HEK293 (cell line): ENCODE measurements around the gene GSTM1.
"Not testable (repeated sequence)": the region's sequence is repeated elsewhere in the genome, so short reads cannot be mapped to it uniquely, and the experiment has no call there.

Experiments used
- CTCF ChIA-PET: fragments of 350-600 bp; formaldehyde crosslinking; extraction: SDS; loops from one replicate; lab custom pipeline; 2021; ENCODE audit warnings: antibody characterized with exemption; lab: Yijun Ruan, JAX
- POLR2A ChIA-PET: fragments of 300-600 bp; formaldehyde crosslinking; extraction: SDS; loops from one replicate; lab custom pipeline; 2020; ENCODE audit warnings: antibody characterized with exemption, inconsistent platforms; lab: Yijun Ruan, JAX
- H3K27ac ChIP-seq: fragments of 200-500 bp; sonication (Bioruptor generic); 2 replicates; pipeline ENCODE4 v1.5.1; 2014; ENCODE audit warnings: low read depth, low read length, control low read depth, inconsistent platforms; ENCODE audit errors: extremely low read depth
- H3K36me3 ChIP-seq, 2 experiments: fragments of 200-500 bp in 1 of 2; sonication (Bioruptor generic) in 1 of 2; 1 replicate in 1 of 2; 2 replicates in 1 of 2; pipeline ENCODE4 v1.5.1; 2014 to 2017; ENCODE audit warnings: inconsistent platforms in 2 of 2, low read length in 2 of 2; ENCODE audit not compliant: control insufficient read depth in 2 of 2, insufficient read depth in 1 of 2
- H3K4me1 ChIP-seq: fragments of 200-500 bp; sonication (Bioruptor generic); 2 replicates; pipeline ENCODE4 v1.5.1; 2014; ENCODE audit warnings: mild to moderate bottlenecking, low read length, inconsistent platforms; ENCODE audit not compliant: control insufficient read depth, insufficient read depth
- H3K4me3 ChIP-seq: 2 replicates; pipeline ENCODE4 v1.5.1; 2011; ENCODE audit warnings: low read depth, mild to moderate bottlenecking, control low read depth, low read length, moderate library complexity
- H3K9me3 ChIP-seq: fragments of 200-500 bp; sonication (Bioruptor generic); 2 replicates; pipeline ENCODE4 v1.5.1; 2014; ENCODE audit warnings: low read depth, low read length, inconsistent platforms; ENCODE audit not compliant: control insufficient read depth, insufficient read depth
- BCL6B ChIP-seq: fragments of 450-650 bp; formaldehyde crosslinking; IDR thresholded peaks from 2 replicates; pipeline ENCODE4 v1.5.1; 2017; ENCODE audit warnings: missing biosample characterization, missing genetic modification characterization
- GLI4 ChIP-seq: fragments of 450-650 bp; formaldehyde crosslinking; IDR thresholded peaks from 2 replicates; pipeline ENCODE4 v1.5.1; 2016; ENCODE audit warnings: missing biosample characterization, missing genetic modification characterization
- ZBTB17 ChIP-seq: fragments of 450-650 bp; formaldehyde crosslinking; IDR thresholded peaks from 2 replicates; pipeline ENCODE4 v1.5.1; 2016; ENCODE audit warnings: missing biosample characterization, missing genetic modification characterization
- ZBTB20 ChIP-seq: fragments of 450-650 bp; formaldehyde crosslinking; IDR thresholded peaks from 2 replicates; pipeline ENCODE4 v1.5.1; 2016; ENCODE audit warnings: missing biosample characterization, missing genetic modification characterization
- ZBTB26 ChIP-seq: fragments of 450-650 bp; formaldehyde crosslinking; optimal IDR thresholded peaks from 2 replicates; pipeline ENCODE3; 2016; ENCODE audit warnings: missing biosample characterization, mild to moderate bottlenecking, missing genetic modification characterization
- ZBTB48 ChIP-seq: fragments of 450-650 bp; formaldehyde crosslinking; IDR thresholded peaks from 2 replicates; pipeline ENCODE4 v1.5.1; 2016; ENCODE audit warnings: missing biosample characterization, missing genetic modification characterization
- ZNF146 ChIP-seq: fragments of 450-650 bp; formaldehyde crosslinking; IDR thresholded peaks from 2 replicates; pipeline ENCODE4 v1.5.1; 2016; ENCODE audit warnings: missing biosample characterization, missing genetic modification characterization
- ZNF155 ChIP-seq: fragments of 450-650 bp; formaldehyde crosslinking; IDR thresholded peaks from 2 replicates; pipeline ENCODE4 v1.5.1; 2016; ENCODE audit warnings: missing biosample characterization, missing genetic modification characterization
- ZNF2 ChIP-seq: fragments of 450-650 bp; formaldehyde crosslinking; IDR thresholded peaks from 2 replicates; pipeline ENCODE4 v1.5.1; 2016; ENCODE audit warnings: missing biosample characterization, missing genetic modification characterization
- ZNF23 ChIP-seq: fragments of 450-650 bp; formaldehyde crosslinking; IDR thresholded peaks from 2 replicates; pipeline ENCODE4 v1.5.1; 2016; ENCODE audit warnings: missing biosample characterization, missing genetic modification characterization, borderline replicate concordance
- ZNF624 ChIP-seq: fragments of 450-650 bp; formaldehyde crosslinking; IDR thresholded peaks from 2 replicates; pipeline ENCODE4 v1.5.1; 2017; ENCODE audit warnings: missing biosample characterization, missing genetic modification characterization
- TF ChIP-seq, protein P1 (sequence below): fragments of 450-650 bp; formaldehyde crosslinking; IDR thresholded peaks from 2 replicates; pipeline ENCODE4 v1.5.1; 2016; ENCODE audit warnings: missing biosample characterization, missing genetic modification characterization, borderline replicate concordance
- TF ChIP-seq, protein P2 (sequence below): fragments of 450-650 bp; formaldehyde crosslinking; IDR thresholded peaks from 2 replicates; pipeline ENCODE4 v1.5.0; 2017; ENCODE audit warnings: missing biosample characterization, missing genetic modification characterization, borderline replicate concordance
- TF ChIP-seq, protein P3 (sequence below): fragments of 450-650 bp; formaldehyde crosslinking; IDR thresholded peaks from 2 replicates; pipeline ENCODE4 v1.5.1; 2016; ENCODE audit warnings: missing biosample characterization, missing genetic modification characterization
- TF ChIP-seq, protein P4 (sequence below): fragments of 450-650 bp; formaldehyde crosslinking; IDR thresholded peaks from 2 replicates; pipeline ENCODE4 v1.5.1; 2016; ENCODE audit warnings: missing biosample characterization, missing genetic modification characterization, low read depth

Gene GSTM1

GRCh38 chr1:109659997-109660690, 27.5 kb upstream of the GSTM1 start:
- H3K4me1 ChIP-seq: no peaks in the 10 kb centered on the region
- no peaks in the 10 kb centered on the region for H3K9me3 ChIP-seq
- no peak overlapping the region for H3K4me3 ChIP-seq
- POLR2A ChIA-PET: interaction anchor here (0.9 kb wide), 1 partner anchor 112 kb away, joined by 3 read pairs; the partner anchor contains the start of gene GNAI3
- no peak overlapping the region for H3K27ac ChIP-seq
- no peaks in the 10 kb centered on the region for H3K36me3 ChIP-seq
- TF ChIP-seq ZBTB20 (tag by site-specific recombination) (no peak), BCL6B (tag by site-specific recombination) (peak; percentile 79; the same call in 1 of the 2 replicates), ZNF624 (tag by site-specific recombination) (no peak), ZNF2 (tag by site-specific recombination) (no peak), ZNF146 (no peak), ZNF155 (tag by site-specific recombination) (no peak), ZBTB26 (tag by site-specific recombination) (no peak), GLI4 (tag by site-specific recombination) (no peak), ZBTB17 (tag by site-specific recombination) (peak; percentile 45; the same call in 1 of the 2 replicates), ZBTB48 (tag by site-specific recombination) (no peak), ZNF23 (tag by site-specific recombination) (no peak)
- TF ChIP-seq, protein P1, sequence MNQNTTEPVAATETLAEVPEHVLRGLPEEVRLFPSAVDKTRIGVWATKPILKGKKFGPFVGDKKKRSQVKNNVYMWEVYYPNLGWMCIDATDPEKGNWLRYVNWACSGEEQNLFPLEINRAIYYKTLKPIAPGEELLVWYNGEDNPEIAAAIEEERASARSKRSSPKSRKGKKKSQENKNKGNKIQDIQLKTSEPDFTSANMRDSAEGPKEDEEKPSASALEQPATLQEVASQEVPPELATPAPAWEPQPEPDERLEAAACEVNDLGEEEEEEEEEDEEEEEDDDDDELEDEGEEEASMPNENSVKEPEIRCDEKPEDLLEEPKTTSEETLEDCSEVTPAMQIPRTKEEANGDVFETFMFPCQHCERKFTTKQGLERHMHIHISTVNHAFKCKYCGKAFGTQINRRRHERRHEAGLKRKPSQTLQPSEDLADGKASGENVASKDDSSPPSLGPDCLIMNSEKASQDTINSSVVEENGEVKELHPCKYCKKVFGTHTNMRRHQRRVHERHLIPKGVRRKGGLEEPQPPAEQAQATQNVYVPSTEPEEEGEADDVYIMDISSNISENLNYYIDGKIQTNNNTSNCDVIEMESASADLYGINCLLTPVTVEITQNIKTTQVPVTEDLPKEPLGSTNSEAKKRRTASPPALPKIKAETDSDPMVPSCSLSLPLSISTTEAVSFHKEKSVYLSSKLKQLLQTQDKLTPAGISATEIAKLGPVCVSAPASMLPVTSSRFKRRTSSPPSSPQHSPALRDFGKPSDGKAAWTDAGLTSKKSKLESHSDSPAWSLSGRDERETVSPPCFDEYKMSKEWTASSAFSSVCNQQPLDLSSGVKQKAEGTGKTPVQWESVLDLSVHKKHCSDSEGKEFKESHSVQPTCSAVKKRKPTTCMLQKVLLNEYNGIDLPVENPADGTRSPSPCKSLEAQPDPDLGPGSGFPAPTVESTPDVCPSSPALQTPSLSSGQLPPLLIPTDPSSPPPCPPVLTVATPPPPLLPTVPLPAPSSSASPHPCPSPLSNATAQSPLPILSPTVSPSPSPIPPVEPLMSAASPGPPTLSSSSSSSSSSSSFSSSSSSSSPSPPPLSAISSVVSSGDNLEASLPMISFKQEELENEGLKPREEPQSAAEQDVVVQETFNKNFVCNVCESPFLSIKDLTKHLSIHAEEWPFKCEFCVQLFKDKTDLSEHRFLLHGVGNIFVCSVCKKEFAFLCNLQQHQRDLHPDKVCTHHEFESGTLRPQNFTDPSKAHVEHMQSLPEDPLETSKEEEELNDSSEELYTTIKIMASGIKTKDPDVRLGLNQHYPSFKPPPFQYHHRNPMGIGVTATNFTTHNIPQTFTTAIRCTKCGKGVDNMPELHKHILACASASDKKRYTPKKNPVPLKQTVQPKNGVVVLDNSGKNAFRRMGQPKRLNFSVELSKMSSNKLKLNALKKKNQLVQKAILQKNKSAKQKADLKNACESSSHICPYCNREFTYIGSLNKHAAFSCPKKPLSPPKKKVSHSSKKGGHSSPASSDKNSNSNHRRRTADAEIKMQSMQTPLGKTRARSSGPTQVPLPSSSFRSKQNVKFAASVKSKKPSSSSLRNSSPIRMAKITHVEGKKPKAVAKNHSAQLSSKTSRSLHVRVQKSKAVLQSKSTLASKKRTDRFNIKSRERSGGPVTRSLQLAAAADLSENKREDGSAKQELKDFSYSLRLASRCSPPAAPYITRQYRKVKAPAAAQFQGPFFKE (tag by site-specific recombination): no peak
- TF ChIP-seq, protein P2, sequence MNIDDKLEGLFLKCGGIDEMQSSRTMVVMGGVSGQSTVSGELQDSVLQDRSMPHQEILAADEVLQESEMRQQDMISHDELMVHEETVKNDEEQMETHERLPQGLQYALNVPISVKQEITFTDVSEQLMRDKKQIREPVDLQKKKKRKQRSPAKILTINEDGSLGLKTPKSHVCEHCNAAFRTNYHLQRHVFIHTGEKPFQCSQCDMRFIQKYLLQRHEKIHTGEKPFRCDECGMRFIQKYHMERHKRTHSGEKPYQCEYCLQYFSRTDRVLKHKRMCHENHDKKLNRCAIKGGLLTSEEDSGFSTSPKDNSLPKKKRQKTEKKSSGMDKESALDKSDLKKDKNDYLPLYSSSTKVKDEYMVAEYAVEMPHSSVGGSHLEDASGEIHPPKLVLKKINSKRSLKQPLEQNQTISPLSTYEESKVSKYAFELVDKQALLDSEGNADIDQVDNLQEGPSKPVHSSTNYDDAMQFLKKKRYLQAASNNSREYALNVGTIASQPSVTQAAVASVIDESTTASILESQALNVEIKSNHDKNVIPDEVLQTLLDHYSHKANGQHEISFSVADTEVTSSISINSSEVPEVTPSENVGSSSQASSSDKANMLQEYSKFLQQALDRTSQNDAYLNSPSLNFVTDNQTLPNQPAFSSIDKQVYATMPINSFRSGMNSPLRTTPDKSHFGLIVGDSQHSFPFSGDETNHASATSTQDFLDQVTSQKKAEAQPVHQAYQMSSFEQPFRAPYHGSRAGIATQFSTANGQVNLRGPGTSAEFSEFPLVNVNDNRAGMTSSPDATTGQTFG (tag by site-specific recombination): no peak
- TF ChIP-seq, protein P3, sequence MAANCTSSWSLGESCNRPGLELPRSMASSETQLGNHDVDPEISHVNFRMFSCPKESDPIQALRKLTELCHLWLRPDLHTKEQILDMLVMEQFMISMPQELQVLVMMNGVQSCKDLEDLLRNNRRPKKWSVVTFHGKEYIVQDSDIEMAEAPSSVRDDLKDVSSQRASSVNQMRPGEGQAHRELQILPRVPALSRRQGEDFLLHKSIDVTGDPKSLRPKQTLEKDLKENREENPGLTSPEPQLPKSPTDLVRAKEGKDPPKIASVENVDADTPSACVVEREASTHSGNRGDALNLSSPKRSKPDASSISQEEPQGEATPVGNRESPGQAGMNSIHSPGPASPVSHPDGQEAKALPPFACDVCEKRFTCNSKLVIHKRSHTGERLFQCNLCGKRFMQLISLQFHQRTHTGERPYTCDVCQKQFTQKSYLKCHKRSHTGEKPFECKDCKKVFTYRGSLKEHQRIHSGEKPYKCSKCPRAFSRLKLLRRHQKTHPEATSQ: no peak
- TF ChIP-seq, protein P4, sequence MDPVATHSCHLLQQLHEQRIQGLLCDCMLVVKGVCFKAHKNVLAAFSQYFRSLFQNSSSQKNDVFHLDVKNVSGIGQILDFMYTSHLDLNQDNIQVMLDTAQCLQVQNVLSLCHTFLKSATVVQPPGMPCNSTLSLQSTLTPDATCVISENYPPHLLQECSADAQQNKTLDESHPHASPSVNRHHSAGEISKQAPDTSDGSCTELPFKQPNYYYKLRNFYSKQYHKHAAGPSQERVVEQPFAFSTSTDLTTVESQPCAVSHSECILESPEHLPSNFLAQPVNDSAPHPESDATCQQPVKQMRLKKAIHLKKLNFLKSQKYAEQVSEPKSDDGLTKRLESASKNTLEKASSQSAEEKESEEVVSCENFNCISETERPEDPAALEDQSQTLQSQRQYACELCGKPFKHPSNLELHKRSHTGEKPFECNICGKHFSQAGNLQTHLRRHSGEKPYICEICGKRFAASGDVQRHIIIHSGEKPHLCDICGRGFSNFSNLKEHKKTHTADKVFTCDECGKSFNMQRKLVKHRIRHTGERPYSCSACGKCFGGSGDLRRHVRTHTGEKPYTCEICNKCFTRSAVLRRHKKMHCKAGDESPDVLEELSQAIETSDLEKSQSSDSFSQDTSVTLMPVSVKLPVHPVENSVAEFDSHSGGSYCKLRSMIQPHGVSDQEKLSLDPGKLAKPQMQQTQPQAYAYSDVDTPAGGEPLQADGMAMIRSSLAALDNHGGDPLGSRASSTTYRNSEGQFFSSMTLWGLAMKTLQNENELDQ: no peak
- CTCF ChIA-PET: interaction anchor here (0.6 to 5.8 kb wide), 6 partner anchors 9 to 324 kb away, joined by 3 to 27 read pairs (median 4); partner anchors contain the start of gene AHCYL1

GRCh38 chr1:109660691-109661026, 27.0 kb upstream of the GSTM1 start:
- H3K4me1 ChIP-seq, H3K4me3 ChIP-seq, POLR2A ChIA-PET, H3K27ac ChIP-seq, H3K9me3 ChIP-seq, H3K36me3 ChIP-seq: not testable (repeated sequence)
- CTCF ChIA-PET: interaction anchor here (0.6 to 5.8 kb wide), 5 partner anchors 10 to 324 kb away, joined by 3 to 27 read pairs (median 5); partner anchors contain the start of gene AHCYL1
